ENCODE measurements around the gene HIBADH.

DNA sequence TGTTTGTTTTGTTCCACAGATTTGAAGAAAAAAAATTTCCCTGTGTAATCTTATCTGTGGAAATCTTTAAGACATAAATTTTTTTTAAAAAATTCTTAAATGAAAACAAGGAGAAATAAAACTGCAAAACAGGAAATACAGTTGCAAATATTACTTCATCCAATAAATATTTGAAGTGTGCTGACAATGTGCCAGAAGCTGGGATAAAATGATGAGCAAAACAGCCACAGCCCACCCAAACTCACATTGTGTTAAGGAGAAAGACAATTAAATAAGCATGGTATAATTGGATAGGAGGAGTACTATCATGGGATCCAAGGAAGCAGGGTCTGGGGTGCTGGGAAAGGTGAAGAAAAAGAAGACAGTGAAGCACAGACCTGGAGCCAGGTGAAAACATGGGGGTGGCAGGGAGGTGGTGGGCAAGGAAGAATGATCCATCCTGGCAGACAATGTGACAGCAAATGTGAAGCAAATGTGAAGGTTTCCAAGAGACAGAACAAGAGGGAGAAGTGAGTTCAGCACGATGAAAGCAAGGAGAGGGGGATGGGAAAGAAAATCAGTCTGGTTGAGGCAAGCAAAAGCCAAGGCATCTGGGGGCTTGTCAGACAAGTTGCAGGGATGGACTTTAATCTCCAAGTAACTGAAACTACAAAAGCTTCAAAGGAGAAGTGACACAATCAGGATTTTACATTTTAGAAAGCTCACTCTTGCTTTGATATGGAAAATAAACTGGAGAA lies 135.9 kb downstream of the HIBADH start:
- TF ChIP-seq ZNF354C (tag by site-specific recombination; IDR thresholded peaks at IDR 0.05; ENCODE audit: borderline replicate concordance, low read depth) (no peak), ZNF274 (IDR thresholded peaks at IDR 0.05; ENCODE audit: low read length) (no peak), ZNF274 (tag by site-specific recombination; IDR thresholded peaks at IDR 0.05; ENCODE audit: borderline replicate concordance) (no peak), YY1 (tag by site-specific recombination; IDR thresholded peaks at IDR 0.05) (no peak), TRIM28 (IDR thresholded peaks at IDR 0.05; ENCODE audit: borderline replicate concordance, low read length) (no peak), ZNF155 (tag by site-specific recombination; IDR thresholded peaks at IDR 0.05) (no peak), ZNF223 (tag by site-specific recombination; IDR thresholded peaks at IDR 0.05) (no peak), ZNF175 (tag by site-specific recombination; IDR thresholded peaks at IDR 0.05) (no peak), ZBTB21 (tag by site-specific recombination; IDR thresholded peaks at IDR 0.05) (no peak), ZNF335 (tag by site-specific recombination; conservative IDR thresholded peaks at IDR 0.05) (no peak)
- TF ChIP-seq, protein P1, sequence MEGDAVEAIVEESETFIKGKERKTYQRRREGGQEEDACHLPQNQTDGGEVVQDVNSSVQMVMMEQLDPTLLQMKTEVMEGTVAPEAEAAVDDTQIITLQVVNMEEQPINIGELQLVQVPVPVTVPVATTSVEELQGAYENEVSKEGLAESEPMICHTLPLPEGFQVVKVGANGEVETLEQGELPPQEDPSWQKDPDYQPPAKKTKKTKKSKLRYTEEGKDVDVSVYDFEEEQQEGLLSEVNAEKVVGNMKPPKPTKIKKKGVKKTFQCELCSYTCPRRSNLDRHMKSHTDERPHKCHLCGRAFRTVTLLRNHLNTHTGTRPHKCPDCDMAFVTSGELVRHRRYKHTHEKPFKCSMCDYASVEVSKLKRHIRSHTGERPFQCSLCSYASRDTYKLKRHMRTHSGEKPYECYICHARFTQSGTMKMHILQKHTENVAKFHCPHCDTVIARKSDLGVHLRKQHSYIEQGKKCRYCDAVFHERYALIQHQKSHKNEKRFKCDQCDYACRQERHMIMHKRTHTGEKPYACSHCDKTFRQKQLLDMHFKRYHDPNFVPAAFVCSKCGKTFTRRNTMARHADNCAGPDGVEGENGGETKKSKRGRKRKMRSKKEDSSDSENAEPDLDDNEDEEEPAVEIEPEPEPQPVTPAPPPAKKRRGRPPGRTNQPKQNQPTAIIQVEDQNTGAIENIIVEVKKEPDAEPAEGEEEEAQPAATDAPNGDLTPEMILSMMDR (tag by site-specific recombination; IDR thresholded peaks at IDR 0.05): no peak

All from HEK293 (cell line).